NCI-H2196 treated with DMSO at 0.1 percent for 48 hours (cell line): ENCODE data around the gene MTCL3.

ENCODE experiments used
- DNase-seq: peaks from one replicate; lab custom pipeline; 2025; ENCODE audit not compliant: unreplicated experiment; lab: John Stamatoyannopoulos, UW

The MTCL3 gene

GRCh38 chr6:127515794-127516661 lies 3.1 kb downstream of the MTCL3 start:
- peak; percentile 77 for DNase-seq

- DNase-seq: no peak
Measured at GRCh38 chr6:127515234-127515793, 3.8 kb downstream of the MTCL3 start.

DNA sequence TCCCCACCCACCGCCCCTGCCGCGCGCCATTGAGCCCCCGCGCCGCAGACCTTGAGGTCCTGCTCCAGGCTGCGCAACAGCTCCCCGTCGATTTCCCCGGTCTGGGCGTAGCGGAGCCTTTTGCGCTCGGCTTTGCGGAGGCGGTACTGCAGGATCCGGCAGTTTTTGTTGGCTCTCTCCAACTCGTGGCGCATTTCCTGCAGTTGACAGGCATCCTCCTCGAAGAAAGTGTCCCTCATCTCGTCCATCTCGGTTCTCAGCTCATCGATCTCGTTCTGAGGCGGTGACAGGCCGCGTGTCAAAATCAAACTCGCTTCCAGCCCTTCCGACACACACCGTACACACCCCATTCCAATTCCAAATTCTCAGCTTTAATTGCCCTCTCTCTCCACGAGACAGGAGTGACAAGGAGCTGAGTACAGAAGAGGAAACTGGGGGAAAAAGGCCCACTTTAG lies 4.3 kb downstream of the MTCL3 start:
- DNase-seq: no peak

- no peak for DNase-seq
Measured at GRCh38 chr6:127514179-127514772, 4.9 kb downstream of the MTCL3 start.

- no peak for DNase-seq
Measured at GRCh38 chr6:127513425-127513824, 5.7 kb downstream of the MTCL3 start.

DNA sequence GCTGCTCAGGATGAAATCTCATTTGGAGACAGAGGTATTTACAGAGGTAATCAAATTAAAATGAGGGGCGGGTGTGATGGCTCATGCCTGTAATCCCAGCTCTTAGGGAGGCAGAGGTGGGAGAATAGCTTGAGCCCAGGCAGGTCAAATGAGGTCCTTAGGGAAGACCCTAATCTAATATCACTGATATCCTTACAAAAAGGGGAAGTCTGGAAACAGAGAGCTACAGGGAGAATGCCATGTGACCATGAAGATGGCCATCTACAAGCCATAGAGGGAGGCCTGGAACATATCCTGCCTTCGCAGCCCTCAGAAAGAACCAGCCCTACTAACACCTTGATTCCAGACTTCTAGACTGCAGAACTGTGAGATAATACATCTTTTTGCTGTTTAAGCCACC lies 8.3 kb downstream of the MTCL3 start:
- DNase-seq: no peak

- no peak for DNase-seq
Measured at GRCh38 chr6:127506894-127507293, 12.2 kb downstream of the MTCL3 start.

DNA sequence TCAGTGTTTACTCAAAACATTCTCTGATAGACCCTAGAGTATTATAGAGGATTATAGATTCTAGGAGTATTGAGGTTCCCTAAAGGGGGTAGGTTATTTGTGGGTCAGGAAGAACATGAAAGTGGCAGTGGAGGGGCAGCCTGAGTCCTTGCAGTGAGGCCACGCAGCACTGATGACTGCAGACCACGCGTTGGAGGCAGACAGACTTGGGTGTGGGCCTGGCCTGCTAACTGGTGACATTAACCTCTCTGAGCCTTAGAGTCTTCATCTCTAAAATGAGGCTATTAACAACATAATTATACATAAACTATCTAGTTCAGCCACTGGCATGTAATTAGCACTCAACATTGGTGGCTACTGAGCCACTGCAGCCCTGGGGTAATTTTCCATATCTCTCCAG lies 16.1 kb downstream of the MTCL3 start:
- DNase-seq: no peak

DNA sequence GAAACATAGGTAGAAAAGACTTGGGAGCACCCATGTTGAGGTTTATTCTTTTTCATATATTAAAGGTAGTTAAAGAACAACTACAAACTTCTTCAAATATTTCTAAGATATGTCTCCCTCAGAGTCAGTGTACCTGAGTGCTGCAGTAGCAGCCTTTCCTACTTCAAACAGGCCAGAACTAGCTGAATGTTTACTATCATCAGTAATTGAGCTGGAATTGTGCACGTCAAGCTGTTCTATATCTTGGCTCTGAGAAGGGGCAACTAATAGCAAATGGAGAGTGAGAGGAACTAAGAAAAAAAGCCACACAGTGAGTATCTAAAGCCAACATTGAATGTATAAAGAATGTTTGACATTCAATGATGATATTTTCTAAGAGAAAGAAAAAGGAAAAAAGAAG lies 21.7 kb downstream of the MTCL3 start:
- DNase-seq: no peak

- no peak for DNase-seq
Measured at GRCh38 chr6:127496471-127496870, 22.7 kb downstream of the MTCL3 start.

DNA sequence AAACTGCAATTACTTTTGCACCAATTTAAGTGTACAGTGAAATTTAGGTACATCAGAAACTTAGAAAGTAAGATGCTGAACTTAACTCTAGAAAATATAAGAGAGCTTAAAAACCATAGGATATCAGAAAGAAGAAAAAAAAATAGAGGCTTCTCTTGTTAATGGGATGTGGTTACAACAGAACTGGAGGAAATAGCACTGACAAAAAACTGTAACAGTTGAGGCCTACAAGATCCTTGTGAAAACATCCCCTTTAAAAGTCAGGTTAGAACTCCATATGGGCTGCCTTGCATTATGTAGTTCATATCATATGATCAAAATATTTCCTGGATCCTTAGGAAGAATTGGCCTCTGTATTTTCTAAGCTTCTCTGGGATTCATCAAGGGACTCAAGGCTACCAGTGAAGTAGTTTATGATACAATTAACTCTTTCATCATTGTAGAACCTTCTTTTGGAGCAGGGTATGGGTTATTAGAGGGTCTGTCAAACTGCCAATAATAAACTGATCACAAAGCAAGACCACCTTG lies 24.8 kb downstream of the MTCL3 start:
- no peak for DNase-seq

DNA sequence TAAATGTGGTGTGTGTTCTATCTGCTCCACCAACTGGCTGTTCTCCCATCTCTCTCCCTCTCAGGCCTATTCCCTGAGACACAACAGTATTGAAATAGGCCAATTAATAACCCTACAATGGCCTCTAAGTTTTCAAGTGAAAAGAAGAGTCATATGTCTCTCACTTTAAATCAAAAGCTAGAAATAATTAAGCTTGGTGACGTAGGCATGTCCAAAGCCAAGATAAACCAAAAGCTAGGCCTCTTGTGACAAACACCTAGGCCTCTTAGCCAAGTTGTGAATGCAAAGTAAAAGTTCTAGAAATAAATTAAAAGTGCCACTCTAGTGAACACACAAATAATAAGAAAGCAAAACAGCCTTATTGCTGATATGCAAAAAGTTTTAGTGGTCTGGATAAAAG lies 29.9 kb downstream of the MTCL3 start:
- no peak for DNase-seq

- DNase-seq: no peak
Measured at GRCh38 chr6:127486934-127487333, 32.2 kb downstream of the MTCL3 start.

- no peak for DNase-seq
Measured at GRCh38 chr6:127484212-127484863, 34.8 kb downstream of the MTCL3 start.

DNA sequence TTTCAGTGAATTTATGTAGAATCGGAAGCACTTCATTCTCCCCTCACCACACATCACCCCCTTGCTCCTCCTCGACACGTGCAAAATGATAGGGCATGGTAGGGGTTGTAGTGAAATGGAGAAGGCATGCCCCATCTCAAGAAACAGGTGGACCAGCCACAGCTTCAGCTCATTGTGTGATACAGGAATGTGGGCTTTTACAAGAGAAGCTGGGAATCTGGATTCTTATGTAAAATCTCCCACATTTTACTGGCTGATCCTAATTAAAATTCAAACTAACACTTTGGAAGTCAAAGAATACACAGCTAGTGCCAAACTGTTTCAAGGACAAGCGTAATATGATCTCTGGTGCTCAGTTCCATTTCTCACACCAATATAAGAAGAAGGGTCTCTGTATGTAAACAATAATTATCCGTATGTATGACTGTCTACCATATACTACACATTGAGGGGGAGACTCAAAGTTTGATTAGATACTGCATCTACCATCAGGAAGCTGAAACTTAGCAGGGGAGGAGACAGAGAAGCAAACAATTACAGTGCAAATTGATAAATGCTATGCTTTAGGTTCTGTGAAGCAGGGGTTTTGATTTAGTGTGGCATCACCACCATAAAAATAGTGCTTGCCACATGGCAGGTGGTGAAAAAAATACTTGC lies 35.6 kb downstream of the MTCL3 start:
- no peak for DNase-seq

GRCh38 chr6:127482325-127482724 lies 36.8 kb downstream of the MTCL3 start:
- DNase-seq: no peak

- DNase-seq: no peak
Measured at GRCh38 chr6:127481628-127482027, 37.5 kb downstream of the MTCL3 start.

GRCh38 chr6:127481111-127481510 lies 38.0 kb downstream of the MTCL3 start:
- no peak for DNase-seq

DNA sequence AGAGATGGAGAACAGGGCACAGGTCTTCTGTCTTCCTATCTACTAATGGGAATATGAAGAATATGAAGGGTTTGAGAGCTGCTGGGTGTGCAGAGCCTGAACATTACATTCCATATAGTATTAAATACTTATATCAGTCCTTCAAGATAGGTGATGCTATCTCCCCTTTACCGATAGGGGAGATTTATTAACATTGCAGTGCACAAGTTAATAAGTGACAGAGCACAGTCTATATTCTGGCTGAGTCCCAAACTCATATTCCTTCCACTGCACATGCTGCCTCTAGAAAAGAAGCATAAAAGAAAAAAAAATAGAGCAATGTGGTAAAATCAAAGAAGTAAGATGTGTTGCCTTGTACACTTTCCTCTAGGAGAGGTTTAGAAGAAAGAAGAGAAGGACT lies 41.5 kb downstream of the MTCL3 start:
- no peak for DNase-seq

DNA sequence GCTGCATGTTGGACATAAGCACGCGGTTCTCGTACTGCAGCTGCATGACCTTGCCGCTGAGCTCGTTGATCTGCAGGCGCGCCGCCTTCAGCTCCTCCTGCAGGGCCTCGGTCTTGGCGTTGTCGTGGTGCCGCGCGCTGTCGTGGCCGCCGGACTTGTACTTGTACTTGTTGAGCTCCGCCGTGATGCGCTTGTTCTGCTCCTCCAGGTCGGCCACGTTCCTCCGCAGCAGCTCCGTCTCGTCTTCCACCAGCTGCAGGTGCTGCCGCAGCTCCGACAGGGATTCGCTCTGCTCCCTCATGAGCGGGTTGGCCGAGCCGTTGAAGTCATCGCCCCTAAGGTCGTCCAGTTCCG lies 43.3 kb downstream of the MTCL3 start:
- no peak for DNase-seq
